DOHH2 (cell line): ENCODE measurements around the gene SPRR2B.

ENCODE experiments used
- H3F3A ChIP-seq: fragments of 200-600 bp; sonication (generic), shearing (Covaris generic); 2 replicates; pipeline ENCODE4 v1.6.0; 2016; ENCODE audit warnings: antibody characterized with exemption, mild to moderate bottlenecking; ENCODE audit not compliant: control insufficient read depth, insufficient read depth
- H3K27ac ChIP-seq: fragments of 200-600 bp; sonication (generic); 2 replicates; pipeline ENCODE4 v1.5.1; 2014; ENCODE audit warnings: low read depth, mild to moderate bottlenecking, low read length, moderate library complexity
- H3K27me3 ChIP-seq: fragments of 200-600 bp; sonication (generic); 2 replicates; pipeline ENCODE4 v1.6.1; 2014; ENCODE audit warnings: mild to moderate bottlenecking, low read length, mixed read lengths; ENCODE audit not compliant: control insufficient read depth
- H3K36me3 ChIP-seq: fragments of 200-600 bp; sonication (generic); 2 replicates; pipeline ENCODE4 v1.6.1; 2014; ENCODE audit warnings: mild to moderate bottlenecking, low read length, moderate library complexity, mixed read lengths; ENCODE audit not compliant: control insufficient read depth
- H3K4me1 ChIP-seq: fragments of 200-600 bp; sonication (generic); 2 replicates; pipeline ENCODE4 v1.6.1; 2014; ENCODE audit warnings: mild to moderate bottlenecking, low read length, mixed read lengths; ENCODE audit not compliant: control insufficient read depth
- H3K4me2 ChIP-seq: fragments of 200-600 bp; sonication (generic); 2 replicates; pipeline ENCODE4 v1.6.0; 2014; ENCODE audit warnings: mild to moderate bottlenecking, low read length, moderate library complexity
- H3K4me3 ChIP-seq: fragments of 200-600 bp; sonication (generic); 2 replicates; pipeline ENCODE4 v1.5.1; 2014; ENCODE audit warnings: mild to moderate bottlenecking, low read length, mixed read lengths
- H3K79me2 ChIP-seq: fragments of 200-600 bp; sonication (generic); 2 replicates; pipeline ENCODE4 v1.6.1; 2014; ENCODE audit warnings: mild to moderate bottlenecking, low read length, mixed read lengths; ENCODE audit not compliant: control insufficient read depth
- H3K9me2 ChIP-seq: fragments of 200-600 bp; sonication (generic); replicated peaks from 2 replicates; pipeline ENCODE4 v1.6.1; 2014; ENCODE audit warnings: mild to moderate bottlenecking, low read length, mixed read lengths; ENCODE audit not compliant: control insufficient read depth
- H3K9me3 ChIP-seq: fragments of 200-600 bp; sonication (generic); 2 replicates; pipeline ENCODE4 v1.6.1; 2014; ENCODE audit warnings: antibody characterized with exemption, low read length, mixed read lengths; ENCODE audit not compliant: control insufficient read depth, insufficient read depth
- H4K20me1 ChIP-seq: fragments of 200-600 bp; sonication (generic); 2 replicates; pipeline ENCODE4 v1.6.0; 2014; ENCODE audit warnings: low read depth, mild to moderate bottlenecking, antibody characterized with exemption, low read length, moderate library complexity; ENCODE audit not compliant: control insufficient read depth, insufficient read depth
- EZH2phosphoT487 ChIP-seq: fragments of 200-600 bp; sonication (generic); IDR thresholded peaks from 2 replicates; pipeline ENCODE4 v1.6.1; 2017; ENCODE audit warnings: borderline replicate concordance, mild to moderate bottlenecking, antibody characterized with exemption, low read length, moderate library complexity, mixed read lengths
- TF ChIP-seq, protein P1 (sequence below): fragments of 200-600 bp; sonication (generic); IDR thresholded peaks from one replicate; pipeline ENCODE4 v1.5.1; 2014; ENCODE audit warnings: antibody characterized with exemption, mild to moderate bottlenecking, low read depth, low read length; ENCODE audit not compliant: poor library complexity, severe bottlenecking

Gene SPRR2B

DNA sequence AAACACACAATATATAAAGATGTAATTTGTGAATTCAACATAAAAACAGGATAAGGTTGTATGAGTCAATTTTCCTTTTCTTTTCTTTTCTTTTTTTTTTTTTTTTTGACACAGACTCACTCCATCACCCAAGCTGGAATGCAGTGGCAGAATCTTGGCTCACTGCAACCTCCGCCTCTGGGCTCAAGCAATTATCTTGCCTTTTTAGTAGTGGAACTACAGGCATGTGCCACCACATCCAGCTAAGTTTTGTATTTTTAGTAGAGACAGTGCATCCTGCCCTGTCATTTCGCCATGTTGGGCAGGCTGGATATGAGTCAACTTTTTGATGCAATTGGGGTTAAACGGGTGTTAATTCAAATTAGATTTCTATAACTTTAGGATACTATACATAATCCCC, 10.3 kb upstream of the SPRR2B start:
- no peaks in the 10 kb centered on the region for H3F3A ChIP-seq
- TF ChIP-seq, protein P1, sequence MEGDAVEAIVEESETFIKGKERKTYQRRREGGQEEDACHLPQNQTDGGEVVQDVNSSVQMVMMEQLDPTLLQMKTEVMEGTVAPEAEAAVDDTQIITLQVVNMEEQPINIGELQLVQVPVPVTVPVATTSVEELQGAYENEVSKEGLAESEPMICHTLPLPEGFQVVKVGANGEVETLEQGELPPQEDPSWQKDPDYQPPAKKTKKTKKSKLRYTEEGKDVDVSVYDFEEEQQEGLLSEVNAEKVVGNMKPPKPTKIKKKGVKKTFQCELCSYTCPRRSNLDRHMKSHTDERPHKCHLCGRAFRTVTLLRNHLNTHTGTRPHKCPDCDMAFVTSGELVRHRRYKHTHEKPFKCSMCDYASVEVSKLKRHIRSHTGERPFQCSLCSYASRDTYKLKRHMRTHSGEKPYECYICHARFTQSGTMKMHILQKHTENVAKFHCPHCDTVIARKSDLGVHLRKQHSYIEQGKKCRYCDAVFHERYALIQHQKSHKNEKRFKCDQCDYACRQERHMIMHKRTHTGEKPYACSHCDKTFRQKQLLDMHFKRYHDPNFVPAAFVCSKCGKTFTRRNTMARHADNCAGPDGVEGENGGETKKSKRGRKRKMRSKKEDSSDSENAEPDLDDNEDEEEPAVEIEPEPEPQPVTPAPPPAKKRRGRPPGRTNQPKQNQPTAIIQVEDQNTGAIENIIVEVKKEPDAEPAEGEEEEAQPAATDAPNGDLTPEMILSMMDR = no peak
- TF ChIP-seq EZH2phosphoT487 = no peak
- H3K27ac ChIP-seq = no peak overlapping the region
- H3K79me2 ChIP-seq = no peaks in the 10 kb centered on the region
- H3K4me1 ChIP-seq = no peaks in the 10 kb centered on the region
- H3K36me3 ChIP-seq = no peaks in the 10 kb centered on the region
- no peak overlapping the region for H3K4me2 ChIP-seq
- no peaks in the 10 kb centered on the region for H4K20me1 ChIP-seq
- no peaks in the 10 kb centered on the region for H3K9me2 ChIP-seq
- no peak overlapping the region for H3K4me3 ChIP-seq
- no peaks in the 10 kb centered on the region for H3K9me3 ChIP-seq
- H3K27me3 ChIP-seq = peaks cover 3% of the 10 kb centered on the region; the same call in 1 of the 2 replicates

DNA sequence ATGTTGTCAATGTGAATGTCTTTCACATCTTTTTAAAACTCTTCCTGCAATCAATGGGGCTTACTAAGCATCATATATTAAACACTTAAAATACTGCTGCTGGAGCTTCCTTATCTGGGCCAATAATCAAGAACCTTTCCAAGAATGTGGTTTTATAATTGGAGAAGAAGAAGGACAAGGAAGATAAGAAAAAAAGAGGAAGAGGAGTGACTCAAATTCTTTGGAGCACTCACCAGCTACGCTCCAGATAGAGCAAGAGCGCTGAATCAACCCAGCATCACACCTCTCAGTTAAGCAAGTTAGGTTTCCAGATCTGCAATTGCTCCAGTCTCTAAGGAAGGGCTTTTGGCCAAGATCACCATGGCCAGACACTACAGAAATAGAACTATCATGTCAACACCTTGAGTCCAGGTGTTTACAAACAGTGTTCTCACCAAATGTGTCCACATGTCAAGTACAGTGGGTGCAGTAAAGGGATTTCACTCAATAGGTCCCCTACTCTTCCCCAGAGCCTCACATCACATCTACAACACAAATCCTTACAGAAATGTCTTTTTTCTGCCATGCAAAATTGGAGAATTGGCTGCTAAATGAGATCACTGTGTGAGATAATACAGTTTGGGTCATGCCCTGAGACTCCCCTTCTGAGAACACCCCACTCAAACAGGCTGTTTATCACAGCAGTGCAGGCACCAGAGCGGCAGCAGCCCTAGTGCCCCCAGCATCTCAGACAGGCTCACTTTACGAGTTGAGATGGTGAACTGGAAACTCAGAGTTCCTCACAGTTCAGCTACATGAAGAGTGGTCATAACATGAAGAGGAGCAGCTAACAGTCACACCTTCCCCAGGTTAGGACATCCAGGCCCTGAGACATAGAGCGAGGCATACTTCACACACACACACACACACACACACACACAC, 1.7 kb upstream of the SPRR2B start:
- H3K4me2 ChIP-seq = no peak overlapping the region

DNA sequence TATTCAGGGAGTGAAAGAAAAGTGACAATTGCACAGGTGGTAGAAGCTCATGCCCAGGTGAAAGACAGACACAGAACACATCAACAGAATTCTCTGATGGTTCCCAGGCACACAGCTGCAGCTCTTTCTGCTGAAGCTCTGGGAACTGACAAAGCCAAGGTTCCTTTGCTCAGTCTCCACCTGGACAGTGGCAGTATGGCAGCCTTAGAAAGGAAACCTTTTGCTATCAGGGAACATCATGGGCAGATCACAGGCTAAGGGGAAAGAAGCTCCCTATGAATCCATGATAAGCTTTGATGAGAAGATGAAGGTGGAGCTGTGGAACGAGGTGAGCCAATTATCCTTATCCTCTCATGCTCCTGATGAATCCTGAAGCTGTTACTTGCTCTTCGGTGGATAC, 1.2 kb downstream of the SPRR2B start:
- TF ChIP-seq EZH2phosphoT487 = no peak
- TF ChIP-seq, protein P1 = no peak
- no peaks in the 10 kb centered on the region for H3K36me3 ChIP-seq
- no peaks in the 10 kb centered on the region for H3K9me3 ChIP-seq
- no peak overlapping the region for H3K4me2 ChIP-seq
- no peaks in the 10 kb centered on the region for H3K9me2 ChIP-seq
- H3K4me1 ChIP-seq = no peaks in the 10 kb centered on the region
- no peaks in the 10 kb centered on the region for H3K79me2 ChIP-seq
- no peaks in the 10 kb centered on the region for H3F3A ChIP-seq
- no peaks in the 10 kb centered on the region; the same call in none of the 2 replicates for H3K27me3 ChIP-seq
- no peak overlapping the region for H3K27ac ChIP-seq
- H3K4me3 ChIP-seq = no peak overlapping the region
- H4K20me1 ChIP-seq = no peaks in the 10 kb centered on the region

More for the DNA sequence above, 1.7 kb upstream of the SPRR2B start:
- H3K79me2 ChIP-seq = no peaks in the 10 kb centered on the region
- no peaks in the 10 kb centered on the region for H3K27me3 ChIP-seq
- H3F3A ChIP-seq = no peaks in the 10 kb centered on the region
- H3K36me3 ChIP-seq = no peaks in the 10 kb centered on the region
- H3K27ac ChIP-seq = no peak overlapping the region
- H3K4me3 ChIP-seq = no peak overlapping the region
- H4K20me1 ChIP-seq = no peaks in the 10 kb centered on the region
- TF ChIP-seq, protein P1 = no peak
- TF ChIP-seq EZH2phosphoT487 = no peak
- no peaks in the 10 kb centered on the region for H3K9me2 ChIP-seq
- no peaks in the 10 kb centered on the region for H3K9me3 ChIP-seq
- H3K4me1 ChIP-seq = no peaks in the 10 kb centered on the region
